SK-N-SH (cell line): Measurements from ENCODE around the gene UGGT2. TPM values are rescaled to one million over a fixed set of nuclear protein-coding genes. Genes with fewer than 3 reads are reported as not detected.

ENCODE experiments used
- CTCF ChIA-PET: fragments of 300-600, 350-600 bp; formaldehyde crosslinking; extraction: SDS; loops from one replicate; lab custom pipeline; 2021; lab: Yijun Ruan, JAX
- POLR2A ChIA-PET: fragments of 350-600 bp; sonication (Branson Sonifier 250); formaldehyde crosslinking; extraction: SDS; loops from one replicate; lab custom pipeline; 2020; ENCODE audit warnings: antibody characterized with exemption, inconsistent platforms; lab: Yijun Ruan, JAX
- DNase-seq: peaks from one replicate; pipeline ENCODE4 v3.0.0; 2012
- H2AFZ ChIP-seq: fragments of 200-600 bp; sonication (generic); 2 replicates; pipeline ENCODE4 v1.8.1; 2016; ENCODE audit warnings: antibody characterized with exemption, mild to moderate bottlenecking, low read depth
- H3F3A ChIP-seq: fragments of 200-600 bp; sonication (generic); replicated peaks from 2 replicates; pipeline ENCODE3; 2016; ENCODE audit warnings: antibody characterized with exemption, mild to moderate bottlenecking; ENCODE audit not compliant: insufficient read depth
- H3K27ac ChIP-seq, 2 experiments: fragments of 200-500 bp in 1 of 2; fragments of 200-600 bp in 1 of 2; sonication (Bioruptor generic) in 1 of 2; sonication (generic), shearing (Covaris generic) in 1 of 2; 2 replicates each; pipeline versions ENCODE4 v1.5.1 to v1.6.1; 2014 to 2016; ENCODE audit warnings: low read depth in 2 of 2, inconsistent platforms in 1 of 2, low read length in 1 of 2, mild to moderate bottlenecking in 1 of 2, mixed read lengths in 1 of 2
- H3K27me3 ChIP-seq: fragments of 200-600 bp; sonication (generic), shearing (Covaris generic); 2 replicates; pipeline ENCODE4 v1.6.1; 2016; ENCODE audit warnings: mixed run types; ENCODE audit not compliant: insufficient read depth
- H3K36me3 ChIP-seq, 2 experiments: fragments of 200-500 bp in 1 of 2; fragments of 200-600 bp in 1 of 2; sonication (Bioruptor generic) in 1 of 2; sonication (generic) in 1 of 2; replicated peaks in 1 of 2; 2 replicates each; pipeline versions ENCODE3 to v1.5.1; 2014 to 2016; ENCODE audit warnings: low read length in 1 of 2, mild to moderate bottlenecking in 1 of 2; ENCODE audit not compliant: insufficient read depth in 2 of 2, control insufficient read depth in 1 of 2
- H3K4me1 ChIP-seq, 2 experiments: fragments of 200-500 bp in 1 of 2; fragments of 200-600 bp in 1 of 2; sonication (Bioruptor generic) in 1 of 2; sonication (generic), shearing (Covaris generic) in 1 of 2; 2 replicates each; pipeline versions ENCODE4 v1.5.1 to v1.6.1; 2014 to 2016; ENCODE audit warnings: low read depth in 1 of 2, low read length in 1 of 2, mixed run types in 1 of 2; ENCODE audit not compliant: insufficient read depth in 2 of 2, control insufficient read depth in 1 of 2
- H3K4me2 ChIP-seq: fragments of 200-600 bp; sonication (generic), shearing (Covaris generic); 2 replicates; pipeline ENCODE4 v1.6.1; 2017; ENCODE audit warnings: mixed run types
- H3K4me3 ChIP-seq, 2 experiments: fragments of 200-500 bp in 1 of 2; fragments of 200-600 bp in 1 of 2; sonication (Bioruptor generic) in 1 of 2; sonication (generic), shearing (Covaris generic) in 1 of 2; 2 replicates each; pipeline versions ENCODE4 v1.5.1 to v1.8.1; 2014 to 2016; ENCODE audit warnings: low read depth in 2 of 2, inconsistent platforms in 1 of 2, low read length in 1 of 2, mild to moderate bottlenecking in 1 of 2, mixed read lengths in 1 of 2, moderate library complexity in 1 of 2
- H3K79me2 ChIP-seq: fragments of 200-600 bp; sonication (generic); 2 replicates; pipeline ENCODE4 v1.8.1; 2017; ENCODE audit warnings: mild to moderate bottlenecking; ENCODE audit not compliant: insufficient read depth
- H3K9ac ChIP-seq: fragments of 200-600 bp; sonication (generic); 2 replicates; pipeline ENCODE4 v1.6.1; 2017; ENCODE audit warnings: mixed run types
- H3K9me2 ChIP-seq: fragments of 200-600 bp; sonication (generic); 2 replicates; pipeline ENCODE4 v1.6.1; 2017; ENCODE audit warnings: mixed run types
- H3K9me3 ChIP-seq: fragments of 200-600 bp; sonication (generic); 2 replicates; pipeline ENCODE4 v1.6.1; 2017; ENCODE audit warnings: mixed run types, mild to moderate bottlenecking, moderate library complexity
- H4K20me1 ChIP-seq: fragments of 200-600 bp; sonication (generic); 2 replicates; pipeline ENCODE4 v1.6.1; 2017; ENCODE audit warnings: mild to moderate bottlenecking, mixed run types; ENCODE audit not compliant: insufficient read depth
- ELF1 ChIP-seq: IDR thresholded peaks from 2 replicates; pipeline ENCODE4 v1.4.0; 2012
- EP300 ChIP-seq, 2 experiments: IDR thresholded peaks; 2 replicates each; pipeline versions ENCODE4 v1.4.0 to v1.6.1; 2012; ENCODE audit warnings: borderline replicate concordance in 1 of 2, low read depth in 1 of 2, low read length in 1 of 2
- GATA2 ChIP-seq: sonication (generic); formaldehyde crosslinking; IDR thresholded peaks from 2 replicates; pipeline ENCODE4 v1.5.0; 2020; ENCODE audit warnings: mild to moderate bottlenecking, missing genetic modification reagents
- MEF2A ChIP-seq: IDR thresholded peaks from 2 replicates; pipeline ENCODE4 v1.4.0; 2012; ENCODE audit warnings: low read depth, borderline replicate concordance
- NFIC ChIP-seq: IDR thresholded peaks from 2 replicates; pipeline ENCODE4 v1.4.0; 2012; ENCODE audit warnings: borderline replicate concordance
- POLR2AphosphoS5 ChIP-seq: IDR thresholded peaks from 2 replicates; pipeline ENCODE4 v1.6.1; 2012; ENCODE audit warnings: low read depth, low read length
- RAD21 ChIP-seq: IDR thresholded peaks from 2 replicates; pipeline ENCODE4 v1.6.1; 2012; ENCODE audit warnings: mild to moderate bottlenecking, low read length
- RCOR1 ChIP-seq: fragments of 150-350 bp; IDR thresholded peaks from 2 replicates; pipeline ENCODE4 v1.6.1; 2017; ENCODE audit warnings: antibody characterized with exemption, low read length
- RFX5 ChIP-seq: IDR thresholded peaks from 2 replicates; pipeline ENCODE4 v1.6.1; 2012; ENCODE audit warnings: mild to moderate bottlenecking, improper control_type of control experiment, low read length
- RXRA ChIP-seq: IDR thresholded peaks from 2 replicates; pipeline ENCODE4 v1.4.0; 2012; ENCODE audit warnings: low read depth, mild to moderate bottlenecking, borderline replicate concordance
- SIN3A ChIP-seq: IDR thresholded peaks from 2 replicates; pipeline ENCODE4 v1.6.1; 2012; ENCODE audit warnings: low read depth, mild to moderate bottlenecking, low read length, moderate library complexity, borderline replicate concordance
- TAF1 ChIP-seq: IDR thresholded peaks from 2 replicates; pipeline ENCODE4 v1.6.1; 2012; ENCODE audit warnings: low read depth, mild to moderate bottlenecking, low read length, moderate library complexity, borderline replicate concordance
- TCF12 ChIP-seq: IDR thresholded peaks from 2 replicates; pipeline ENCODE4 v1.4.0; 2012
- TEAD4 ChIP-seq: IDR thresholded peaks from 2 replicates; pipeline ENCODE4 v1.4.0; 2012; ENCODE audit warnings: mild to moderate bottlenecking, borderline replicate concordance; ENCODE audit not compliant: insufficient read depth
- USF1 ChIP-seq: IDR thresholded peaks from 2 replicates; pipeline ENCODE4 v1.4.0; 2012; ENCODE audit warnings: low read depth, borderline replicate concordance
- WGBS: methylation state at CpG from one replicate; pipeline ENCODE4 v1.1.6; 2017; ENCODE audit warnings: low lambda C conversion rate; 5-methylcytosine and 5-hydroxymethylcytosine counted together
- polyA plus RNA-seq, 3 experiments: library from polyadenylated mRNA; depleted of rRNA; stranded (reverse); fragments of >200 nt; gene quantifications; 2 replicates each; pipeline ENCODE4 v1.2.3, GENCODE V29; 2012
- TF ChIP-seq, protein P1 (sequence below): fragments of 150-350 bp; IDR thresholded peaks from 2 replicates; pipeline ENCODE4 v1.6.1; 2016; ENCODE audit warnings: mild to moderate bottlenecking, low read depth, low read length
- TF ChIP-seq, protein P2 (sequence below): fragments of 200-600 bp; sonication (generic); IDR thresholded peaks from 2 replicates; pipeline ENCODE4 v1.6.1; 2017; ENCODE audit warnings: antibody characterized with exemption, mild to moderate bottlenecking, moderate library complexity
- TF ChIP-seq, protein P3 (sequence below): IDR thresholded peaks from 2 replicates; pipeline ENCODE4 v1.4.0; 2012; ENCODE audit warnings: low read depth, borderline replicate concordance
- TF ChIP-seq, protein P4 (sequence below): fragments of 150-350 bp; IDR thresholded peaks from 2 replicates; pipeline ENCODE4 v1.6.1; 2017; ENCODE audit warnings: antibody characterized with exemption, low read length, low read depth, borderline replicate concordance
- TF ChIP-seq, protein P5 (sequence below): IDR thresholded peaks from 2 replicates; pipeline ENCODE4 v1.6.1; 2012; ENCODE audit warnings: mild to moderate bottlenecking, low read depth, low read length, moderate library complexity

Gene UGGT2
- polyA plus RNA-seq, 1 of the 3 experiments (the other 2 are of a cell fraction) = 13.3 TPM

GRCh38 chr13:95756072-95756471, 297.1 kb downstream of the UGGT2 start (continued):
- TF ChIP-seq, protein P1, sequence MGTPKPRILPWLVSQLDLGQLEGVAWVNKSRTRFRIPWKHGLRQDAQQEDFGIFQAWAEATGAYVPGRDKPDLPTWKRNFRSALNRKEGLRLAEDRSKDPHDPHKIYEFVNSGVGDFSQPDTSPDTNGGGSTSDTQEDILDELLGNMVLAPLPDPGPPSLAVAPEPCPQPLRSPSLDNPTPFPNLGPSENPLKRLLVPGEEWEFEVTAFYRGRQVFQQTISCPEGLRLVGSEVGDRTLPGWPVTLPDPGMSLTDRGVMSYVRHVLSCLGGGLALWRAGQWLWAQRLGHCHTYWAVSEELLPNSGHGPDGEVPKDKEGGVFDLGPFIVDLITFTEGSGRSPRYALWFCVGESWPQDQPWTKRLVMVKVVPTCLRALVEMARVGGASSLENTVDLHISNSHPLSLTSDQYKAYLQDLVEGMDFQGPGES = no peak
- TF ChIP-seq, protein P2, sequence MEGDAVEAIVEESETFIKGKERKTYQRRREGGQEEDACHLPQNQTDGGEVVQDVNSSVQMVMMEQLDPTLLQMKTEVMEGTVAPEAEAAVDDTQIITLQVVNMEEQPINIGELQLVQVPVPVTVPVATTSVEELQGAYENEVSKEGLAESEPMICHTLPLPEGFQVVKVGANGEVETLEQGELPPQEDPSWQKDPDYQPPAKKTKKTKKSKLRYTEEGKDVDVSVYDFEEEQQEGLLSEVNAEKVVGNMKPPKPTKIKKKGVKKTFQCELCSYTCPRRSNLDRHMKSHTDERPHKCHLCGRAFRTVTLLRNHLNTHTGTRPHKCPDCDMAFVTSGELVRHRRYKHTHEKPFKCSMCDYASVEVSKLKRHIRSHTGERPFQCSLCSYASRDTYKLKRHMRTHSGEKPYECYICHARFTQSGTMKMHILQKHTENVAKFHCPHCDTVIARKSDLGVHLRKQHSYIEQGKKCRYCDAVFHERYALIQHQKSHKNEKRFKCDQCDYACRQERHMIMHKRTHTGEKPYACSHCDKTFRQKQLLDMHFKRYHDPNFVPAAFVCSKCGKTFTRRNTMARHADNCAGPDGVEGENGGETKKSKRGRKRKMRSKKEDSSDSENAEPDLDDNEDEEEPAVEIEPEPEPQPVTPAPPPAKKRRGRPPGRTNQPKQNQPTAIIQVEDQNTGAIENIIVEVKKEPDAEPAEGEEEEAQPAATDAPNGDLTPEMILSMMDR = no peak
- TF ChIP-seq MEF2A (no peak), RAD21 (no peak), POLR2AphosphoS5 (no peak), GATA2 (CRISPR knock-in tag) (no peak), USF1 (no peak)
- TF ChIP-seq, protein P3, sequence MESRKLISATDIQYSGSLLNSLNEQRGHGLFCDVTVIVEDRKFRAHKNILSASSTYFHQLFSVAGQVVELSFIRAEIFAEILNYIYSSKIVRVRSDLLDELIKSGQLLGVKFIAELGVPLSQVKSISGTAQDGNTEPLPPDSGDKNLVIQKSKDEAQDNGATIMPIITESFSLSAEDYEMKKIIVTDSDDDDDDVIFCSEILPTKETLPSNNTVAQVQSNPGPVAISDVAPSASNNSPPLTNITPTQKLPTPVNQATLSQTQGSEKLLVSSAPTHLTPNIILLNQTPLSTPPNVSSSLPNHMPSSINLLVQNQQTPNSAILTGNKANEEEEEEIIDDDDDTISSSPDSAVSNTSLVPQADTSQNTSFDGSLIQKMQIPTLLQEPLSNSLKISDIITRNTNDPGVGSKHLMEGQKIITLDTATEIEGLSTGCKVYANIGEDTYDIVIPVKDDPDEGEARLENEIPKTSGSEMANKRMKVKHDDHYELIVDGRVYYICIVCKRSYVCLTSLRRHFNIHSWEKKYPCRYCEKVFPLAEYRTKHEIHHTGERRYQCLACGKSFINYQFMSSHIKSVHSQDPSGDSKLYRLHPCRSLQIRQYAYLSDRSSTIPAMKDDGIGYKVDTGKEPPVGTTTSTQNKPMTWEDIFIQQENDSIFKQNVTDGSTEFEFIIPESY = no peak

GRCh38 chr13:95754069-95754468, 299.1 kb downstream of the UGGT2 start:
- Histone ChIP-seq H3K27me3 (no peaks in the 10 kb centered on the region), H3K9me3 (no peaks in the 10 kb centered on the region), H3K4me3 (no peak overlapping the region), H3K9me2 (no peaks in the 10 kb centered on the region), H3K4me1 (no peaks in the 10 kb centered on the region), H3K79me2 (no peaks in the 10 kb centered on the region), H4K20me1 (no peaks in the 10 kb centered on the region), H3K27ac (no peak overlapping the region), H3K4me2 (no peak overlapping the region)
- POLR2A ChIA-PET = no interaction called here
- CTCF ChIA-PET = interaction anchor here (0.6 kb wide), 1 partner anchor 383 kb away, joined by 3 read pairs; no protein-coding TSS in a partner anchor
- TF ChIP-seq EP300 (IDR thresholded peaks at IDR 0.05; ENCODE audit: borderline replicate concordance in 1 of 2, low read depth in 1 of 2, low read length in 1 of 2) (no peak), TAF1 (no peak), SIN3A (no peak), RAD21 (no peak), RFX5 (no peak), NFIC (no peak), RXRA (no peak), MEF2A (no peak), GATA2 (CRISPR knock-in tag) (no peak), TEAD4 (no peak), TCF12 (no peak), ELF1 (no peak), RCOR1 (no peak)
- TF ChIP-seq, protein P1 = no peak
- TF ChIP-seq, protein P4, sequence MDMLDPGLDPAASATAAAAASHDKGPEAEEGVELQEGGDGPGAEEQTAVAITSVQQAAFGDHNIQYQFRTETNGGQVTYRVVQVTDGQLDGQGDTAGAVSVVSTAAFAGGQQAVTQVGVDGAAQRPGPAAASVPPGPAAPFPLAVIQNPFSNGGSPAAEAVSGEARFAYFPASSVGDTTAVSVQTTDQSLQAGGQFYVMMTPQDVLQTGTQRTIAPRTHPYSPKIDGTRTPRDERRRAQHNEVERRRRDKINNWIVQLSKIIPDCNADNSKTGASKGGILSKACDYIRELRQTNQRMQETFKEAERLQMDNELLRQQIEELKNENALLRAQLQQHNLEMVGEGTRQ = no peak
- TF ChIP-seq, protein P5, sequence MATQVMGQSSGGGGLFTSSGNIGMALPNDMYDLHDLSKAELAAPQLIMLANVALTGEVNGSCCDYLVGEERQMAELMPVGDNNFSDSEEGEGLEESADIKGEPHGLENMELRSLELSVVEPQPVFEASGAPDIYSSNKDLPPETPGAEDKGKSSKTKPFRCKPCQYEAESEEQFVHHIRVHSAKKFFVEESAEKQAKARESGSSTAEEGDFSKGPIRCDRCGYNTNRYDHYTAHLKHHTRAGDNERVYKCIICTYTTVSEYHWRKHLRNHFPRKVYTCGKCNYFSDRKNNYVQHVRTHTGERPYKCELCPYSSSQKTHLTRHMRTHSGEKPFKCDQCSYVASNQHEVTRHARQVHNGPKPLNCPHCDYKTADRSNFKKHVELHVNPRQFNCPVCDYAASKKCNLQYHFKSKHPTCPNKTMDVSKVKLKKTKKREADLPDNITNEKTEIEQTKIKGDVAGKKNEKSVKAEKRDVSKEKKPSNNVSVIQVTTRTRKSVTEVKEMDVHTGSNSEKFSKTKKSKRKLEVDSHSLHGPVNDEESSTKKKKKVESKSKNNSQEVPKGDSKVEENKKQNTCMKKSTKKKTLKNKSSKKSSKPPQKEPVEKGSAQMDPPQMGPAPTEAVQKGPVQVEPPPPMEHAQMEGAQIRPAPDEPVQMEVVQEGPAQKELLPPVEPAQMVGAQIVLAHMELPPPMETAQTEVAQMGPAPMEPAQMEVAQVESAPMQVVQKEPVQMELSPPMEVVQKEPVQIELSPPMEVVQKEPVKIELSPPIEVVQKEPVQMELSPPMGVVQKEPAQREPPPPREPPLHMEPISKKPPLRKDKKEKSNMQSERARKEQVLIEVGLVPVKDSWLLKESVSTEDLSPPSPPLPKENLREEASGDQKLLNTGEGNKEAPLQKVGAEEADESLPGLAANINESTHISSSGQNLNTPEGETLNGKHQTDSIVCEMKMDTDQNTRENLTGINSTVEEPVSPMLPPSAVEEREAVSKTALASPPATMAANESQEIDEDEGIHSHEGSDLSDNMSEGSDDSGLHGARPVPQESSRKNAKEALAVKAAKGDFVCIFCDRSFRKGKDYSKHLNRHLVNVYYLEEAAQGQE = no peak
- TF ChIP-seq, all 33 proteins: peak for 0
- 100% methylated on average over 3 of the region's 4 CpGs for WGBS
- H3K9ac ChIP-seq = no peak overlapping the region
- no peak overlapping the region for H2AFZ ChIP-seq
- DNase-seq = no peak
- H3F3A ChIP-seq = no peaks in the 10 kb centered on the region
- H3K36me3 ChIP-seq = peaks cover 0 to 3% of the 10 kb centered on the region in 2 experiments
